SK-N-SH (cell line): ENCODE data around the gene SLC2A13. TPM values are rescaled to one million over a fixed set of nuclear protein-coding genes. Genes with fewer than 3 reads are reported as not detected.

Experiments
- CTCF ChIA-PET: fragments of 300-600, 350-600 bp; formaldehyde crosslinking; extraction: SDS; loops from one replicate; lab custom pipeline; 2021; lab: Yijun Ruan, JAX
- POLR2A ChIA-PET: fragments of 350-600 bp; sonication (Branson Sonifier 250); formaldehyde crosslinking; extraction: SDS; loops from one replicate; lab custom pipeline; 2020; ENCODE audit warnings: antibody characterized with exemption, inconsistent platforms; lab: Yijun Ruan, JAX
- DNase-seq: peaks from one replicate; pipeline ENCODE4 v3.0.0; 2012
- H2AFZ ChIP-seq: fragments of 200-600 bp; sonication (generic); 2 replicates; pipeline ENCODE4 v1.8.1; 2016; ENCODE audit warnings: antibody characterized with exemption, mild to moderate bottlenecking, low read depth
- H3F3A ChIP-seq: fragments of 200-600 bp; sonication (generic); replicated peaks from 2 replicates; pipeline ENCODE3; 2016; ENCODE audit warnings: antibody characterized with exemption, mild to moderate bottlenecking; ENCODE audit not compliant: insufficient read depth
- H3K27ac ChIP-seq, 2 experiments: fragments of 200-500 bp in 1 of 2; fragments of 200-600 bp in 1 of 2; sonication (Bioruptor generic) in 1 of 2; sonication (generic), shearing (Covaris generic) in 1 of 2; 2 replicates each; pipeline versions ENCODE4 v1.5.1 to v1.6.1; 2014 to 2016; ENCODE audit warnings: low read depth in 2 of 2, inconsistent platforms in 1 of 2, low read length in 1 of 2, mild to moderate bottlenecking in 1 of 2, mixed read lengths in 1 of 2
- H3K27me3 ChIP-seq: fragments of 200-600 bp; sonication (generic), shearing (Covaris generic); 2 replicates; pipeline ENCODE4 v1.6.1; 2016; ENCODE audit warnings: mixed run types; ENCODE audit not compliant: insufficient read depth
- H3K36me3 ChIP-seq, 2 experiments: fragments of 200-500 bp in 1 of 2; fragments of 200-600 bp in 1 of 2; sonication (Bioruptor generic) in 1 of 2; sonication (generic) in 1 of 2; replicated peaks in 1 of 2; 2 replicates each; pipeline versions ENCODE3 to v1.5.1; 2014 to 2016; ENCODE audit warnings: low read length in 1 of 2, mild to moderate bottlenecking in 1 of 2; ENCODE audit not compliant: insufficient read depth in 2 of 2, control insufficient read depth in 1 of 2
- H3K4me1 ChIP-seq, 2 experiments: fragments of 200-500 bp in 1 of 2; fragments of 200-600 bp in 1 of 2; sonication (Bioruptor generic) in 1 of 2; sonication (generic), shearing (Covaris generic) in 1 of 2; 2 replicates each; pipeline versions ENCODE4 v1.5.1 to v1.6.1; 2014 to 2016; ENCODE audit warnings: low read depth in 1 of 2, low read length in 1 of 2, mixed run types in 1 of 2; ENCODE audit not compliant: insufficient read depth in 2 of 2, control insufficient read depth in 1 of 2
- H3K4me2 ChIP-seq: fragments of 200-600 bp; sonication (generic), shearing (Covaris generic); 2 replicates; pipeline ENCODE4 v1.6.1; 2017; ENCODE audit warnings: mixed run types
- H3K4me3 ChIP-seq, 2 experiments: fragments of 200-500 bp in 1 of 2; fragments of 200-600 bp in 1 of 2; sonication (Bioruptor generic) in 1 of 2; sonication (generic), shearing (Covaris generic) in 1 of 2; 2 replicates each; pipeline versions ENCODE4 v1.5.1 to v1.8.1; 2014 to 2016; ENCODE audit warnings: low read depth in 2 of 2, inconsistent platforms in 1 of 2, low read length in 1 of 2, mild to moderate bottlenecking in 1 of 2, mixed read lengths in 1 of 2, moderate library complexity in 1 of 2
- H3K79me2 ChIP-seq: fragments of 200-600 bp; sonication (generic); 2 replicates; pipeline ENCODE4 v1.8.1; 2017; ENCODE audit warnings: mild to moderate bottlenecking; ENCODE audit not compliant: insufficient read depth
- H3K9ac ChIP-seq: fragments of 200-600 bp; sonication (generic); 2 replicates; pipeline ENCODE4 v1.6.1; 2017; ENCODE audit warnings: mixed run types
- H3K9me2 ChIP-seq: fragments of 200-600 bp; sonication (generic); 2 replicates; pipeline ENCODE4 v1.6.1; 2017; ENCODE audit warnings: mixed run types
- H3K9me3 ChIP-seq: fragments of 200-600 bp; sonication (generic); 2 replicates; pipeline ENCODE4 v1.6.1; 2017; ENCODE audit warnings: mixed run types, mild to moderate bottlenecking, moderate library complexity
- H4K20me1 ChIP-seq: fragments of 200-600 bp; sonication (generic); 2 replicates; pipeline ENCODE4 v1.6.1; 2017; ENCODE audit warnings: mild to moderate bottlenecking, mixed run types; ENCODE audit not compliant: insufficient read depth
- EP300 ChIP-seq, 2 experiments: IDR thresholded peaks; 2 replicates each; pipeline versions ENCODE4 v1.4.0 to v1.6.1; 2012; ENCODE audit warnings: borderline replicate concordance in 1 of 2, low read depth in 1 of 2, low read length in 1 of 2
- EZH2phosphoT487 ChIP-seq: fragments of 200-600 bp; sonication (generic); IDR thresholded peaks from 2 replicates; pipeline ENCODE4 v1.6.1; 2017; ENCODE audit warnings: low read depth, mixed run types, mild to moderate bottlenecking, antibody characterized with exemption, moderate library complexity, borderline replicate concordance
- FOSL2 ChIP-seq: IDR thresholded peaks from 2 replicates; pipeline ENCODE4 v1.4.0; 2012; ENCODE audit warnings: low read depth, mild to moderate bottlenecking, moderate library complexity, borderline replicate concordance
- FOXM1 ChIP-seq: IDR thresholded peaks from 2 replicates; pipeline ENCODE4 v1.4.0; 2012; ENCODE audit warnings: low read depth, mild to moderate bottlenecking
- GABPA ChIP-seq: IDR thresholded peaks from 2 replicates; pipeline ENCODE4 v1.4.0; 2012; ENCODE audit warnings: low read depth, mild to moderate bottlenecking
- GATA2 ChIP-seq: sonication (generic); formaldehyde crosslinking; IDR thresholded peaks from 2 replicates; pipeline ENCODE4 v1.5.0; 2020; ENCODE audit warnings: mild to moderate bottlenecking, missing genetic modification reagents
- JUND ChIP-seq: IDR thresholded peaks from 2 replicates; pipeline ENCODE4 v1.4.0; 2012
- MEF2A ChIP-seq: IDR thresholded peaks from 2 replicates; pipeline ENCODE4 v1.4.0; 2012; ENCODE audit warnings: low read depth, borderline replicate concordance
- MXI1 ChIP-seq: IDR thresholded peaks from 2 replicates; pipeline ENCODE4 v1.6.1; 2012; ENCODE audit warnings: mild to moderate bottlenecking, low read depth, low read length, improper control_type of control experiment
- NFIC ChIP-seq: IDR thresholded peaks from 2 replicates; pipeline ENCODE4 v1.4.0; 2012; ENCODE audit warnings: borderline replicate concordance
- POLR2AphosphoS5 ChIP-seq: IDR thresholded peaks from 2 replicates; pipeline ENCODE4 v1.6.1; 2012; ENCODE audit warnings: low read depth, low read length
- RAD21 ChIP-seq: IDR thresholded peaks from 2 replicates; pipeline ENCODE4 v1.6.1; 2012; ENCODE audit warnings: mild to moderate bottlenecking, low read length
- RFX5 ChIP-seq: IDR thresholded peaks from 2 replicates; pipeline ENCODE4 v1.6.1; 2012; ENCODE audit warnings: mild to moderate bottlenecking, improper control_type of control experiment, low read length
- RXRA ChIP-seq: IDR thresholded peaks from 2 replicates; pipeline ENCODE4 v1.4.0; 2012; ENCODE audit warnings: low read depth, mild to moderate bottlenecking, borderline replicate concordance
- TAF1 ChIP-seq: IDR thresholded peaks from 2 replicates; pipeline ENCODE4 v1.6.1; 2012; ENCODE audit warnings: low read depth, mild to moderate bottlenecking, low read length, moderate library complexity, borderline replicate concordance
- TCF12 ChIP-seq: IDR thresholded peaks from 2 replicates; pipeline ENCODE4 v1.4.0; 2012
- TEAD4 ChIP-seq: IDR thresholded peaks from 2 replicates; pipeline ENCODE4 v1.4.0; 2012; ENCODE audit warnings: mild to moderate bottlenecking, borderline replicate concordance; ENCODE audit not compliant: insufficient read depth
- YY1 ChIP-seq: IDR thresholded peaks from 2 replicates; pipeline ENCODE4 v1.4.0; 2012; ENCODE audit warnings: low read depth, mild to moderate bottlenecking
- WGBS: methylation state at CpG from one replicate; pipeline ENCODE4 v1.1.6; 2017; ENCODE audit warnings: low lambda C conversion rate; 5-methylcytosine and 5-hydroxymethylcytosine counted together
- polyA plus RNA-seq, 3 experiments: library from polyadenylated mRNA; depleted of rRNA; stranded (reverse); fragments of >200 nt; gene quantifications; 2 replicates each; pipeline ENCODE4 v1.2.3, GENCODE V29; 2012
- TF ChIP-seq, protein P1 (sequence below): IDR thresholded peaks from 2 replicates; pipeline ENCODE4 v1.4.0; 2012; ENCODE audit warnings: low read depth
- TF ChIP-seq, protein P2 (sequence below): IDR thresholded peaks from 2 replicates; pipeline ENCODE4 v1.4.0; 2012; ENCODE audit warnings: low read depth, borderline replicate concordance
- TF ChIP-seq, protein P3 (sequence below): IDR thresholded peaks from 2 replicates; pipeline ENCODE4 v1.4.0; 2012; ENCODE audit warnings: low read depth, borderline replicate concordance
- TF ChIP-seq, protein P4 (sequence below): fragments of 200-600 bp; sonication (generic); IDR thresholded peaks from 2 replicates; pipeline ENCODE4 v1.6.1; 2017; ENCODE audit warnings: antibody characterized with exemption, mild to moderate bottlenecking, moderate library complexity
- TF ChIP-seq, protein P5 (sequence below): fragments of 150-350 bp; IDR thresholded peaks from 2 replicates; pipeline ENCODE4 v1.6.1; 2016; ENCODE audit warnings: mild to moderate bottlenecking, low read depth, low read length

SLC2A13 gene
- polyA plus RNA-seq, 1 of the 3 experiments (the other 2 are of a cell fraction) = 0.21 TPM

DNA sequence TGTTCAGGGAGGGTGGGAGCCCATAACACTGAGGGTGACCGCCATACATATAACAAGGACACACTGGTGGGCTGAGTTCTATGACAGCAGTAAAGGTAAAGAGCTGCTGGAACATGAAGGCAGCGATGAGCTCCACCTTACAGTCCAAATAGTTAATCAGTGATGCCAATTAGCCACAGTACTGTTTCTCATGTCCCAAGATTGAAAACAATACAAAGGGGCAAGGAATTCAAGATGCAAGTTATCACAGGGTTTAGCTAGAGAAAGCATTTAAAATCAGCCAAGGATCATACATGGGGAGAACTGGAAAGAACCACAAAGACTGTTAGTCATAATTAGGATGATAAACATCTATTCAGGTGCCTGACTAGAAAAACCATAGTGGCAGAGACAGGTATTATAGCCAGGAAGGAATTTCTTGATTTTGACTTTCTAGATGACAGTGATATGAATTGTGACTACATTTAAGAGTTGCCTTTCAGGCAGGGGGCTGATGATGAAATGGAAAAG lies 221.2 kb downstream of the SLC2A13 start:
- Histone ChIP-seq H3K9ac (no peak overlapping the region), H3K27me3 (no peaks in the 10 kb centered on the region), H3K9me2 (no peaks in the 10 kb centered on the region), H3K4me1 (no peaks in the 10 kb centered on the region; a peak in 1 of 4 replicates), H4K20me1 (no peaks in the 10 kb centered on the region), H3K27ac (no peak overlapping the region), H3K79me2 (no peaks in the 10 kb centered on the region), H3F3A (no peaks in the 10 kb centered on the region), H3K4me3 (no peak overlapping the region), H2AFZ (no peak overlapping the region), H3K4me2 (no peak overlapping the region), H3K9me3 (no peaks in the 10 kb centered on the region), H3K36me3 (no peaks in the 10 kb centered on the region)
- CTCF ChIA-PET = no interaction called here
- WGBS = 56% methylated on average over 2 of the region's 2 CpGs
- POLR2A ChIA-PET = no interaction called here
- no peak for DNase-seq
- TF ChIP-seq YY1 (no peak), FOSL2 (no peak), POLR2AphosphoS5 (no peak), RFX5 (no peak), EZH2phosphoT487 (no peak), TAF1 (no peak), EP300 (IDR thresholded peaks at IDR 0.05; ENCODE audit: borderline replicate concordance in 1 of 2, low read depth in 1 of 2, low read length in 1 of 2) (no peak), MXI1 (no peak), RAD21 (no peak), TCF12 (no peak), JUND (no peak), FOXM1 (no peak)
- TF ChIP-seq, protein P1, sequence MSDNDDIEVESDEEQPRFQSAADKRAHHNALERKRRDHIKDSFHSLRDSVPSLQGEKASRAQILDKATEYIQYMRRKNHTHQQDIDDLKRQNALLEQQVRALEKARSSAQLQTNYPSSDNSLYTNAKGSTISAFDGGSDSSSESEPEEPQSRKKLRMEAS = no peak
- TF ChIP-seq, protein P2, sequence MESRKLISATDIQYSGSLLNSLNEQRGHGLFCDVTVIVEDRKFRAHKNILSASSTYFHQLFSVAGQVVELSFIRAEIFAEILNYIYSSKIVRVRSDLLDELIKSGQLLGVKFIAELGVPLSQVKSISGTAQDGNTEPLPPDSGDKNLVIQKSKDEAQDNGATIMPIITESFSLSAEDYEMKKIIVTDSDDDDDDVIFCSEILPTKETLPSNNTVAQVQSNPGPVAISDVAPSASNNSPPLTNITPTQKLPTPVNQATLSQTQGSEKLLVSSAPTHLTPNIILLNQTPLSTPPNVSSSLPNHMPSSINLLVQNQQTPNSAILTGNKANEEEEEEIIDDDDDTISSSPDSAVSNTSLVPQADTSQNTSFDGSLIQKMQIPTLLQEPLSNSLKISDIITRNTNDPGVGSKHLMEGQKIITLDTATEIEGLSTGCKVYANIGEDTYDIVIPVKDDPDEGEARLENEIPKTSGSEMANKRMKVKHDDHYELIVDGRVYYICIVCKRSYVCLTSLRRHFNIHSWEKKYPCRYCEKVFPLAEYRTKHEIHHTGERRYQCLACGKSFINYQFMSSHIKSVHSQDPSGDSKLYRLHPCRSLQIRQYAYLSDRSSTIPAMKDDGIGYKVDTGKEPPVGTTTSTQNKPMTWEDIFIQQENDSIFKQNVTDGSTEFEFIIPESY = no peak
- TF ChIP-seq, protein P3, sequence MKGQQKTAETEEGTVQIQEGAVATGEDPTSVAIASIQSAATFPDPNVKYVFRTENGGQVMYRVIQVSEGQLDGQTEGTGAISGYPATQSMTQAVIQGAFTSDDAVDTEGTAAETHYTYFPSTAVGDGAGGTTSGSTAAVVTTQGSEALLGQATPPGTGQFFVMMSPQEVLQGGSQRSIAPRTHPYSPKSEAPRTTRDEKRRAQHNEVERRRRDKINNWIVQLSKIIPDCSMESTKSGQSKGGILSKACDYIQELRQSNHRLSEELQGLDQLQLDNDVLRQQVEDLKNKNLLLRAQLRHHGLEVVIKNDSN = no peak

DNA sequence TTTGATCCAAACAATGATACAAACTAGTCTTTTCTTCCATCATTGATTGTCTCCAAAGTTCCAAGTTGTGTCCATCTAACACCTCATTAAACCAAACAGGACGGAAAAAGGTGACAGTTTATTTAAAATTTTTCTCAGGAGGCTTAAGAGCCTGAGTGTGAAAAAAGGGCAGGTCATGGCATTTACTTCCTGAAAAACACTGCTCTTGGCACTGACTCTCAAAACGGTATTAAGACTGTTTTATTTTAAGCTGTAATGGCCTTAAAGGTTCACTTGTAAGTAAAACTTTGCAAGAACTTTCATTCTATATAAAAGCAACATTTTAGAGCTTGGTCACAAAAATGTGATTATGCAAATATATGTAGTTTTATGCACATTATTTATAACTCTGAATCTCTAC lies 222.5 kb downstream of the SLC2A13 start:
- ChIA-PET POLR2A (no interaction called here), CTCF (interaction anchor here (0.7 kb wide), 1 partner anchor 695 kb away, joined by 3 read pairs; no protein-coding TSS in a partner anchor)
- no peaks in the 10 kb centered on the region for H3K27me3 ChIP-seq
- 41% methylated on average over 2 of the region's 2 CpGs for WGBS
- no peak for DNase-seq
- no peaks in the 10 kb centered on the region for H3K79me2 ChIP-seq
- no peak overlapping the region for H3K9ac ChIP-seq
- H2AFZ ChIP-seq = no peak overlapping the region
- no peak overlapping the region for H3K4me3 ChIP-seq
- H3F3A ChIP-seq = no peaks in the 10 kb centered on the region
- no peaks in the 10 kb centered on the region for H3K9me2 ChIP-seq
- no peak overlapping the region for H3K27ac ChIP-seq
- no peaks in the 10 kb centered on the region for H3K9me3 ChIP-seq
- H3K4me1 ChIP-seq = no peaks in the 10 kb centered on the region; a peak in 1 of 4 replicates
- H3K4me2 ChIP-seq = no peak overlapping the region
- H4K20me1 ChIP-seq = no peaks in the 10 kb centered on the region
- no peaks in the 10 kb centered on the region for H3K36me3 ChIP-seq
- TF ChIP-seq NFIC (no peak), MEF2A (no peak), JUND (no peak), POLR2AphosphoS5 (no peak), RXRA (no peak), GABPA (no peak), RAD21 (no peak), GATA2 (no peak), TEAD4 (no peak)
- TF ChIP-seq, protein P4, sequence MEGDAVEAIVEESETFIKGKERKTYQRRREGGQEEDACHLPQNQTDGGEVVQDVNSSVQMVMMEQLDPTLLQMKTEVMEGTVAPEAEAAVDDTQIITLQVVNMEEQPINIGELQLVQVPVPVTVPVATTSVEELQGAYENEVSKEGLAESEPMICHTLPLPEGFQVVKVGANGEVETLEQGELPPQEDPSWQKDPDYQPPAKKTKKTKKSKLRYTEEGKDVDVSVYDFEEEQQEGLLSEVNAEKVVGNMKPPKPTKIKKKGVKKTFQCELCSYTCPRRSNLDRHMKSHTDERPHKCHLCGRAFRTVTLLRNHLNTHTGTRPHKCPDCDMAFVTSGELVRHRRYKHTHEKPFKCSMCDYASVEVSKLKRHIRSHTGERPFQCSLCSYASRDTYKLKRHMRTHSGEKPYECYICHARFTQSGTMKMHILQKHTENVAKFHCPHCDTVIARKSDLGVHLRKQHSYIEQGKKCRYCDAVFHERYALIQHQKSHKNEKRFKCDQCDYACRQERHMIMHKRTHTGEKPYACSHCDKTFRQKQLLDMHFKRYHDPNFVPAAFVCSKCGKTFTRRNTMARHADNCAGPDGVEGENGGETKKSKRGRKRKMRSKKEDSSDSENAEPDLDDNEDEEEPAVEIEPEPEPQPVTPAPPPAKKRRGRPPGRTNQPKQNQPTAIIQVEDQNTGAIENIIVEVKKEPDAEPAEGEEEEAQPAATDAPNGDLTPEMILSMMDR = no peak
- TF ChIP-seq, protein P5, sequence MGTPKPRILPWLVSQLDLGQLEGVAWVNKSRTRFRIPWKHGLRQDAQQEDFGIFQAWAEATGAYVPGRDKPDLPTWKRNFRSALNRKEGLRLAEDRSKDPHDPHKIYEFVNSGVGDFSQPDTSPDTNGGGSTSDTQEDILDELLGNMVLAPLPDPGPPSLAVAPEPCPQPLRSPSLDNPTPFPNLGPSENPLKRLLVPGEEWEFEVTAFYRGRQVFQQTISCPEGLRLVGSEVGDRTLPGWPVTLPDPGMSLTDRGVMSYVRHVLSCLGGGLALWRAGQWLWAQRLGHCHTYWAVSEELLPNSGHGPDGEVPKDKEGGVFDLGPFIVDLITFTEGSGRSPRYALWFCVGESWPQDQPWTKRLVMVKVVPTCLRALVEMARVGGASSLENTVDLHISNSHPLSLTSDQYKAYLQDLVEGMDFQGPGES = no peak
